Mesenchymal stem cell (in vitro differentiated cells and primary cell): Measurements from ENCODE around the gene WWOX.

Experiments used
- DNase-seq: peaks from one replicate; pipeline ENCODE4 v3.0.0-alpha.2; 2013
- H2AFZ ChIP-seq: one replicate; pipeline ENCODE4 v1.6.1; 2013; ENCODE audit warnings: low read depth, mild to moderate bottlenecking, control low read depth, inconsistent platforms, low read length, moderate library complexity
- H2AK5ac ChIP-seq: 2 replicates; pipeline ENCODE4 v1.6.1; 2013; ENCODE audit warnings: low read length, moderate library complexity, mild to moderate bottlenecking, inconsistent platforms; ENCODE audit not compliant: severe bottlenecking
- H2BK120ac ChIP-seq: one replicate; pipeline ENCODE4 v1.6.1; 2013; ENCODE audit warnings: low read depth, mild to moderate bottlenecking, inconsistent platforms, low read length, moderate library complexity
- H2BK12ac ChIP-seq, 2 experiments: one replicate each; pipeline ENCODE4 v1.6.1; 2013; ENCODE audit warnings: inconsistent platforms in 2 of 2, low read length in 2 of 2, mild to moderate bottlenecking in 2 of 2, moderate library complexity in 2 of 2, control low read depth in 1 of 2
- H2BK15ac ChIP-seq: one replicate; pipeline ENCODE4 v1.6.1; 2013; ENCODE audit warnings: mild to moderate bottlenecking, low read depth, inconsistent platforms; ENCODE audit not compliant: poor library complexity, severe bottlenecking
- H2BK5ac ChIP-seq: 2 replicates; pipeline ENCODE4 v1.6.1; 2013; ENCODE audit warnings: low read depth, mild to moderate bottlenecking, low read length, control low read depth, inconsistent platforms; ENCODE audit not compliant: poor library complexity, severe bottlenecking
- H3K14ac ChIP-seq, 2 experiments: one replicate each; pipeline ENCODE4 v1.6.1; 2013; ENCODE audit warnings: inconsistent platforms in 2 of 2, low read length in 2 of 2, control low read depth in 1 of 2, mild to moderate bottlenecking in 1 of 2, moderate library complexity in 1 of 2
- H3K18ac ChIP-seq, 2 experiments: one replicate each; pipeline ENCODE4 v1.6.1; 2013; ENCODE audit warnings: inconsistent platforms in 2 of 2, low read length in 2 of 2, control low read depth in 1 of 2, low read depth in 1 of 2, mild to moderate bottlenecking in 1 of 2
- H3K23ac ChIP-seq, 2 experiments: one replicate each; pipeline ENCODE4 v1.6.1; 2013; ENCODE audit warnings: inconsistent platforms in 2 of 2, low read length in 2 of 2, mild to moderate bottlenecking in 2 of 2, moderate library complexity in 2 of 2, control low read depth in 1 of 2
- H3K27ac ChIP-seq: 2 replicates; pipeline ENCODE4 v1.5.1; 2013; ENCODE audit warnings: mild to moderate bottlenecking, moderate library complexity, low read length, control low read depth, inconsistent platforms; ENCODE audit not compliant: poor library complexity, severe bottlenecking
- H3K27me3 ChIP-seq, 2 experiments: 2 replicates each; pipeline versions ENCODE4 v1.6.1 to v1.7.0; 2013; ENCODE audit warnings: low read length in 2 of 2, mild to moderate bottlenecking in 2 of 2, moderate library complexity in 2 of 2, control low read depth in 1 of 2, inconsistent platforms in 1 of 2; ENCODE audit not compliant: control insufficient read depth in 1 of 2, insufficient read depth in 1 of 2
- H3K36me3 ChIP-seq, 2 experiments: 2 replicates each; pipeline versions ENCODE4 v1.6.1 to v1.7.0; 2013; ENCODE audit warnings: low read length in 2 of 2, control low read depth in 1 of 2, inconsistent platforms in 1 of 2, low read depth in 1 of 2, mild to moderate bottlenecking in 1 of 2; ENCODE audit not compliant: insufficient read depth in 2 of 2, control insufficient read depth in 1 of 2
- H3K4ac ChIP-seq, 2 experiments: one replicate each; pipeline ENCODE4 v1.6.1; 2013; ENCODE audit warnings: inconsistent platforms in 2 of 2, low read length in 2 of 2, mild to moderate bottlenecking in 2 of 2, moderate library complexity in 2 of 2, control low read depth in 1 of 2, low read depth in 1 of 2
- H3K4me1 ChIP-seq: 2 replicates; pipeline ENCODE4 v1.6.1; 2013; ENCODE audit warnings: low read depth, low read length, control low read depth; ENCODE audit not compliant: control insufficient read depth, insufficient read depth
- H3K4me2 ChIP-seq: 2 replicates; pipeline ENCODE4 v1.6.1; 2013; ENCODE audit warnings: low read length, mild to moderate bottlenecking, inconsistent platforms; ENCODE audit not compliant: poor library complexity, severe bottlenecking
- H3K4me3 ChIP-seq, 2 experiments: 2 replicates each; pipeline versions ENCODE4 v1.5.1 to v1.7.0; 2013; ENCODE audit warnings: low read length in 2 of 2, mild to moderate bottlenecking in 2 of 2, control low read depth in 1 of 2, low read depth in 1 of 2; ENCODE audit not compliant: insufficient read depth in 1 of 2
- H3K79me1 ChIP-seq: replicated peaks from 2 replicates; pipeline ENCODE4 v1.6.1; 2013; ENCODE audit warnings: mild to moderate bottlenecking, control low read depth, low read length, inconsistent platforms; ENCODE audit not compliant: poor library complexity, severe bottlenecking
- H3K9ac ChIP-seq: 2 replicates; pipeline ENCODE4 v1.7.0; 2013; ENCODE audit warnings: mild to moderate bottlenecking, low read length, moderate library complexity
- H3K9me3 ChIP-seq: 2 replicates; pipeline ENCODE4 v1.7.0; 2013; ENCODE audit warnings: mild to moderate bottlenecking, low read length; ENCODE audit not compliant: control insufficient read depth
- H4K8ac ChIP-seq: one replicate; pipeline ENCODE4 v1.6.1; 2013; ENCODE audit warnings: inconsistent platforms, mild to moderate bottlenecking, low read length, moderate library complexity
- H4K91ac ChIP-seq: one replicate; pipeline ENCODE4 v1.6.1; 2013; ENCODE audit warnings: mild to moderate bottlenecking, low read length, inconsistent platforms
- WGBS: methylation state at CpG from one replicate; pipeline ENCODE4 v1.1.7; 2013; ENCODE audit warnings: mixed read lengths; 5-methylcytosine and 5-hydroxymethylcytosine counted together

The WWOX gene

GRCh38 chr16:78445818-78446217 lies 346.4 kb downstream of the WWOX start:
- Histone ChIP-seq H3K4me2 (no peak overlapping the region), H4K91ac (no peak overlapping the region), H2AFZ (no peak overlapping the region), H3K23ac (no peak overlapping the region), H3K4me1 (no peaks in the 10 kb centered on the region), H3K18ac (no peak overlapping the region), H3K27me3 (no peaks in the 10 kb centered on the region), H4K8ac (no peak overlapping the region), H3K9me3 (no peaks in the 10 kb centered on the region), H2BK15ac (no peak overlapping the region), H2BK5ac (no peak overlapping the region), H3K27ac (no peak overlapping the region), H3K14ac (no peak overlapping the region), H3K79me1 (no peaks in the 10 kb centered on the region), H3K9ac (no peak overlapping the region), H2AK5ac (no peak overlapping the region), H2BK12ac (no peak overlapping the region), H3K4me3 (no peak overlapping the region), H3K4ac (no peak overlapping the region), H3K36me3 (no peaks in the 10 kb centered on the region), H2BK120ac (no peak overlapping the region)
- WGBS: 92% methylated on average over 5 of the region's 5 CpGs
- no peak for DNase-seq

- H2BK120ac ChIP-seq: no peak overlapping the region
- H2BK15ac ChIP-seq: peak overlapping the region; percentile 67
- no peak overlapping the region for H4K8ac ChIP-seq
- no peak overlapping the region for H3K23ac ChIP-seq
- no peak overlapping the region for H3K14ac ChIP-seq
- no peaks in the 10 kb centered on the region for H3K27me3 ChIP-seq
- H2BK5ac ChIP-seq: no peak overlapping the region
- H2AK5ac ChIP-seq: no peak overlapping the region
- WGBS: 100% methylated on average over 3 of the region's 5 CpGs
- no peak overlapping the region for H3K4me3 ChIP-seq
- no peak for DNase-seq
- no peak overlapping the region for H3K9ac ChIP-seq
- H3K18ac ChIP-seq: peak overlapping the region in 1 of 2 experiments; percentile 21
- no peak overlapping the region for H2AFZ ChIP-seq
- no peak overlapping the region for H3K4ac ChIP-seq
- no peaks in the 10 kb centered on the region for H3K4me1 ChIP-seq
- H3K27ac ChIP-seq: no peak overlapping the region
- H3K36me3 ChIP-seq: no peaks in the 10 kb centered on the region
- H3K9me3 ChIP-seq: no peaks in the 10 kb centered on the region
- no peaks in the 10 kb centered on the region for H3K79me1 ChIP-seq
- no peak overlapping the region for H4K91ac ChIP-seq
- no peak overlapping the region for H3K4me2 ChIP-seq
- no peak overlapping the region for H2BK12ac ChIP-seq
These were observed 347.0 kb downstream of the WWOX start for GRCh38 chr16:78446486-78446885.

GRCh38 chr16:78446992-78447563 lies 347.6 kb downstream of the WWOX start:
- Histone ChIP-seq H3K14ac (no peak overlapping the region), H3K36me3 (no peaks in the 10 kb centered on the region), H3K27me3 (no peaks in the 10 kb centered on the region), H2AFZ (no peak overlapping the region), H3K4me1 (no peaks in the 10 kb centered on the region), H3K23ac (no peak overlapping the region), H2BK120ac (no peak overlapping the region), H3K18ac (no peak overlapping the region), H2BK15ac (no peak overlapping the region), H4K8ac (no peak overlapping the region), H3K9ac (no peak overlapping the region), H2BK5ac (no peak overlapping the region), H3K4ac (no peak overlapping the region), H3K27ac (no peak overlapping the region), H4K91ac (no peak overlapping the region), H3K9me3 (no peaks in the 10 kb centered on the region), H3K4me2 (no peak overlapping the region), H3K4me3 (no peak overlapping the region), H2BK12ac (no peak overlapping the region), H3K79me1 (no peaks in the 10 kb centered on the region), H2AK5ac (no peak overlapping the region)
- WGBS: 100% methylated on average over 1 of the region's 2 CpGs
- DNase-seq: no peak

GRCh38 chr16:78448658-78449271 lies 349.3 kb downstream of the WWOX start:
- Histone ChIP-seq H2BK12ac (peak overlapping the region in 1 of 2 experiments; percentile 73), H3K23ac (no peak overlapping the region), H2AFZ (no peak overlapping the region), H2AK5ac (no peak overlapping the region), H3K14ac (no peak overlapping the region), H3K27me3 (no peaks in the 10 kb centered on the region), H3K79me1 (no peaks in the 10 kb centered on the region), H4K91ac (no peak overlapping the region), H3K18ac (no peak overlapping the region), H3K9ac (no peak overlapping the region), H2BK5ac (no peak overlapping the region), H3K4me1 (no peaks in the 10 kb centered on the region), H3K4me3 (no peak overlapping the region), H3K36me3 (no peaks in the 10 kb centered on the region), H2BK15ac (no peak overlapping the region), H3K4me2 (no peak overlapping the region), H3K9me3 (no peaks in the 10 kb centered on the region), H3K27ac (no peak overlapping the region), H2BK120ac (no peak overlapping the region), H3K4ac (no peak overlapping the region), H4K8ac (no peak overlapping the region)
- WGBS: 53% methylated on average over 6 of the region's 6 CpGs
- no peak for DNase-seq
